Measurements from ENCODE around the gene HSD17B12.
"Not testable (repeated sequence)": the region's sequence is repeated elsewhere in the genome, so short reads cannot be mapped to it uniquely, and the experiment has no call there.

The HSD17B12 gene

DNA sequence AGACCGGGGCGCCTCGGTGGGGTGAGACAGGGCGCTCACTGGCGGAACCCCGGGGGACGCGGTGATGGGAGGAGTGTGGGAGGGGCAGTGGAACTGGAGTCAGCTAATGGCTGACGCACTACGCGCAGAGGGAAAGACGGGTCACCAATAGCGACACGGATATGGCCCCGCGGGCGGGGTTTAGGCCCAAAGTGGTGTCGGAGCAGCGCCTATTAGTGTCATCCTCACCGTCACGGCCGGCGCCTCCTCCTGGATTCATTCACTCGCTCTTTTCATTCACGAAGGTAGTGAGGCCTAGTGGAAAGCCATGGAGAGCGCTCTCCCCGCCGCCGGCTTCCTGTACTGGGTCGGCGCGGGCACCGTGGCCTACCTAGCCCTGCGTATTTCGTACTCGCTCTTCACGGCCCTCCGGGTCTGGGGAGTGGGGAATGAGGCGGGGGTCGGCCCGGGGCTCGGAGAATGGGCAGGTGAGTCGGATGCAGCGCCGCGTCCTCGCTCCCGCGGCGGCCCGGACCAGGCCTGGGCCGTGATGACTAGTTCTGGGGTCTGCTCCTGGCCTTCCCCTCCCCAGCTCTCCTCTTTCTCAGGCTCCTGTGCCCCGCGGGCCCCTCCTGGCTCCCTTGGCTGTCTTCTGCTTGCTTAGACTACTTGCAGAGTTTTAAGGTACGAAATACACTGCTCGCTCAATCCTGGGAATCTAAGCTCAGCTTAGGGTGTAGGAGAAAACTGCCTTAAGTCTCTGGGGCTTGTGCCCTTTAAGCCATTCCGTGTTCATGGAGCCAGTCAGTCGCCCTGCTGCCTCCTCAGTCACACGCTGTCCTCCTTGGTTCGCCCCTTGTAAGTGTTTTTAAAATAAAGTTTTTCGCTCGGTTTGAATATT lies at the start of gene HSD17B12:
HSD17B12 (plus strand) TSS at position 218 of the 880 bp plus-strand sequence; CDS start at position 308, 90 bp downstream.
- peak; percentile 99 for DNase-seq

DNA sequence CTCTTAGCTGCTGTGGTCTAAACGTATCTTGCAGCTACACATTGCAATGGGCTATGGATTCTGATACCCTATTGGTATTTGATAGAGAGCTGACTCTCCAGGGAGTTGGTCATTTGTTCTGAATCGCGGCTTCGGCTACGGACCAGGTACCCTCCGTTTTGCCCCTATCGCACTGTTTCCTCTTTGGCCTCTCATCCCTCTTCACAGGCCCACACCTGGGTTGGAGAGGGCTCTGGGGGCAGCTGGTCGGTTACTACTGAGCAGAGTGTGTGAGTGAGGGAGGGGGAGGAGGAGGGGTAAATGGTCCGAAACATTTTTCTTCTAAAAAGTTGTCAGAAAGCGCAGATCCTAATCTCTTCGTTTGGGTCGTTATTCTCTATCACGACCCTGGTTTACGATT lies 48.8 kb upstream of the HSD17B12 start:
- no peak for DNase-seq

DNA sequence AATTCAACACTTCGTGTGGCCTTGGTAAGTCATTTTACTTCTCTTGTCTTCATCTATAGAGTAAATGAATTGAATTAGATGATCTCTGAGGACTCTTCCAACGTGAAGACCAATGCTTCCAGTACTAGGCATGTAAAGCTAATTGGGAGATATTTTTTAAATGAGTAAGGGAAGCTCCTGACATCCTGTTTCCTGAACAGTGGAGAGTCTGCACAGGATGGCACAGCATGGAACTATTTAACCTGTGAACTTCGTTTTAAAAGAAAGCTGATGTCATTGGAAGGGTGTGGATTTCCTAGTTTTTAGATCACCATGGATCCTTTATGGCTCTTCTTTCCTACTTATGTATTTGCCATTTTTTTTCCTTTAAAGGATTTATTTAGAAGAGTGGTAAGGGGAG lies 48.4 kb upstream of the HSD17B12 start:
- DNase-seq, result no peak

DNA sequence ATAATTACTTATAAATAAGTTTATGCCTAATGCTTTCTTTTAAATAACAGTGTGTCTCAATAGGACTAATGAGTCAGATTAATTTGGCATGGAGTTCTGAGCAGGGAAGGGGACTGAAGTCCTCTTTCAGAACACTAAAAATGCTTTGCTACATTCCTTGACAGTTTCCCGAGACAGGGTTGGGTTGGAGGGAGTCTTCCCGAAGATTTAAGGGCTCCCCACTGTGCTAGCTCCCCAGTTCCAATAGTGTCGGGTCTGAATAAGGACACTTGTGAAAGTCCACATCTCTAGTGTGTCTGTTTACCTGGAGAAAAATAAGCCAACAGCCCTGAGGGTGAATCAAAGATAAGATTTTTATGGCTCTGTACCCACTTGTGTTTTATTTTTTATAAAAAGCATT lies 41.8 kb upstream of the HSD17B12 start:
- no peak for DNase-seq

DNA sequence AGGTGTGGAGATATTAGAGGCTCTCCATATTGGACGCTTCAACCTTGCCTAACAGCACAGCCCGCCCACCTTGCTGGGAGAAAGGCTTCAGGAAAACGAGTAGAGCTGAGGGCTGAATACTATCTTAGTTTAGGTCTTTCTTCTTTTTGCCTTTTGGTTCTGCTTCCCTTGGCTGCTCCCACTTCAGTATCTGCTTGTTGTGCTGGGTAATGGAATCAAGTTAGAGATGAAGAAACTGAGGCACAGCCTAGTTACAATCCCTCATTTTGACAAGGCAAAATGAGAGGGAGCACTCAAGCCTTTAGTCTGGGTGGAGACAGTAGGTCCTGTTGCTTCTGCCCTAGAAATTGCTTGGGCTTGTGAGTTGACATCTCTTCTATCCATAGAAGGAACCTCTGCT lies 41.3 kb upstream of the HSD17B12 start:
- DNase-seq, result no peak

DNA sequence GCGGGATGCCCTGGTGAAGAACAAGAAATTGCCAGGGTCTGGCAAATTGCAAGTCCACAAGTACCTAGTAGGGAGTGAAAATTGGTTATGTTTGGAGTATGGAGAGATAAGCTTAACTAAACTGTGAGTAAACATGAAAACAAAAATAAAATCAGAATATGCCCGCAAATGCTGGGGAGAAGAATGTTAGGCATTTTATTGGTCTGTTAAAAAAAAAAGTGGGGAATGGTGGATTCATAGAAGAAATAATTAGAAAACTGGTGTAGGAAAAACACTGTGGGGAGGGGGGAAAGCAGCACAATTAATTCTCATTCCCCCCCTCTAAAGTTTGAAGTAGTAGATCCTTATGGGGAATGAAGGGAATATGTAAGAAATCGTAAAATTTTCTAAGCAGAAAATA lies 40.6 kb upstream of the HSD17B12 start:
- no peak for DNase-seq

DNA sequence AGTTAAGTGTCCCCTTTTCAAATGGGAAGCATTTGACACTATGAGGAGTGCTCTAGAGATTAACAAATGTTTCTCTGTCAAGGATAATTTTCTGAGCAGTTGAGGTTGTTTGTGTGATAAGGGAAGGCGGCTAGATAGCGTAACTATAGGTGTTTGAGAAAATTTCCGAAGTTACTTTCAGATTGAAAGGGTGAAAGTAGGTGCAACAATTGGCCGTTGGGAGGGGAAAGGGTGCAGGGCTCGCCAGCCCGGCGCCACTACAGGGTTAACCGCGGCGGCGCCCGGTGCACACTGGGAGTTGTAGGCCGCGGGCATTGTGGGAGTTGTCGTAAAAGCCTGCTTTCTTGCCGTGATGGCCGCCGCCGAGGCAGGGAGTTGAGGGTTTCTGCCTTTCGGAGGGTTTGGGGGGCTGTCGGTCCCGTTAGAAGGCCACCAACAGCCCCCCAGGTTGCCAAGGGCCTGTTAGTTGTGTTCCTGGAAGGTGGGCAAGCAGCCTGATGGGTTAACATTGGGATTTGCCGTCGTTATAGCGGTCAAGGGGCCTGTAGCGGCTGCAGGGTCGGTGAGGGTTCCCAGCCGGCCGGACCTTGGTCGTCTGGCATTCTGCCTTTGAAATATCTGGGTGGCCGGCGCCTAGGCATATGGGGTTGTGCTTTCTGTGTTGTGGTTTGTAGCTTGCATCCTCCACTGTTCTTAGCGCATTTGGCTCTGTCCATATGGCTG lies 36.5 kb upstream of the HSD17B12 start:
- DNase-seq, result peak; percentile 94

DNA sequence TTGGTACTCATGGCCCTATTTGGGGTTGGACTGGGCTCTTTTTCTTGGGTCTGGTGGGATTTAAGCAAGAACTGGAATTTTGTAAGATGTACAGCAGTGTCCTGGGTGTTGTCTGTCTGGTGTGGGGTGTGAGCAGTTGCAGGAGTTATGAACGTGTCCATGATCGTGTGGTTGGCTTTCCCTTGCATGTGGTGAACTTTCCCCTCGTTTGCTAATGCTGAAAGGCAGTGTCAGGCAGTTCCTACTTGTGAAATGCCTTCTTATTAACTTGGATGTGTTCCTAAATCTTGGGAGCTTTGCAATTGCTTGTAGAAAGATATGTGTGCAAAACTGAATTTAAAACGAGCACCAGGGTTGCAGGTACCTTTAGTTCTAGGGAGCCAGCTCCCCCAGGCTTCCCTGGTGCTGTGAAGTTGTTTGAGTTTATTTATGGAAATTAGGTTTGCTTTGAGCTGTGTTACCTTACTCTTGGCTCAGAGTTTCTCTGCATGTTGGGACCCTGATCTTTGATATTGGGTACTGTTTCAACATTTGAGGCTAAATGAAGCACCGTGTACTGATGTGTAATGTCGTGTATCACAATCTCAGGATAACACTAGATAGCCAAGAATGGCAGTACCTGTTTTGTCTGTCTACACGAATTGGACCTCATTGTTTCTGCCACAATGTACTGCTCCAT lies 35.8 kb upstream of the HSD17B12 start:
- no peak for DNase-seq

DNA sequence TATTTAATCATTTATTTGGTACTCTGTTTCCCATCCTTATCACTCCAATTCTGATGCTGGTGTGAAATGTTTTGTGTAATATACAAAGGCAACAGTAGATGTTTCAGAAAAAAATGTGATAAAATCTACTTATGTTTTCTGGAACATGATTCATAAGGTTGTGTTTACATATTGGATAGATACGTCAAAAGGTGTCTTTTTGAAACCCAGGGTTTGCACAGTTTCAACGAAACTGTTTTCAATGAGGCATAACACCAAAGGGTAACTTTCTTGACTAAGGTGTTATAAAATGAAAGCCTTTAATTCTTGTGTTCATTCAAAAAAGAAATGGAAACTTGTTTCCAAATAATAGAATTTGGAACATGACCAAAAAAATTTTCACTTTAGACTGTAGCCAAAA lies 33.8 kb upstream of the HSD17B12 start:
- no peak for DNase-seq

DNA sequence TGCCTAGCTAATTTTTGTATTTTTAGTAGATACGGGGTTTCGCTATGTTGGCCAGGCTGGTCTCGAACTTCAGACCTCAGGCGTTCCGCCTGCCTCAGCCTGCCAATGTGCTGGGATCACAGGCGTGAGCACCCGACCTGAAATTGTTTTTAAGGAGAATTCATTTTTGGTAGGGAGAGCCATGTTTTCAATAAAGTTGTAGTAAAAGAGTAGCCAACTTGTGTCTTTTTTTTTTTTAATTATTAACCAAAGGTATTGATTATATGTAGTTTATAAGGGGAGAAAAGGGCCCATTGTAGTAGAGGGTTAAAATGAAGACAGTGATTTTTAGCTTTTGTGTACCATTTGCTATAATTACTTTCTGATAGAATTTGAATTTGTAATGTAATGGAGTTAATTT lies 31.6 kb upstream of the HSD17B12 start:
- no peak for DNase-seq

DNA sequence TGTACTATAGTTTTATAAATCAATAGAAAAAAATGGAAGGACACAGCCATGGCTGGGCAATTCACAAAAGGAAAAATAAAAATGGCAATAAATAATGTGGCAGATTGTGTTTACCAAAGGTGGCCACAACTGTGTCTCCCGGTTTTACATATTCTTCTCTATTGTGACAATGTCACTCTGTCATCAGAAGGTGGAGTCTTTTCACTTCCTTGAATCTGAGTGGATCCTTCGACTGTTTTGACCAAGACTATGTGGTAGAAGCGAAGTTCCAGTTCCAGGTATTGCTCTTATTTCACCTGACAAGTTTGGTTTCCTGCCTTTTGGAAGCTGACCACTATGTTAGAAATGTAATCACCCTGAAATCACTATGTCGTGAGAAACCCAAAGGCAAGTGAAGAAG lies 31.0 kb upstream of the HSD17B12 start:
- DNase-seq, result peak; percentile 10

DNA sequence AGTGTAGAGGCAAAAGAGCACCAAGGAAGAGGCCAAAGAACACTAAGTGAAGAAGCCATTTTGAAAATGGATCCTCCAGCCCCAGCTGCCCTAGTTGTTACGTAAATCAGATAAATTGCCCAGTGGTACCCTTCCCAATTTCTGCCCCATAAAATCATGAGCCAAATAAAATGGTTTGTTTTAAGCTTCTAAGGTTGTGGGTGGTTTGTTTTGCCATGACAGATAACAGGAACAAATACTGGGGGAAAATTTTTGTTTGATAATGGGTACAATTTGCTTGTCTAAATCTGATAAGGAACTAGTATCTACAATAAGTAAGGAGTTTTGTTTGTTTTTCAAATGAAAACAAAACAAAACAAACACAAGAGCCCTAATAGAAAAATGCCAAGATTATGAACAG lies 30.6 kb upstream of the HSD17B12 start:
- no peak for DNase-seq

DNA sequence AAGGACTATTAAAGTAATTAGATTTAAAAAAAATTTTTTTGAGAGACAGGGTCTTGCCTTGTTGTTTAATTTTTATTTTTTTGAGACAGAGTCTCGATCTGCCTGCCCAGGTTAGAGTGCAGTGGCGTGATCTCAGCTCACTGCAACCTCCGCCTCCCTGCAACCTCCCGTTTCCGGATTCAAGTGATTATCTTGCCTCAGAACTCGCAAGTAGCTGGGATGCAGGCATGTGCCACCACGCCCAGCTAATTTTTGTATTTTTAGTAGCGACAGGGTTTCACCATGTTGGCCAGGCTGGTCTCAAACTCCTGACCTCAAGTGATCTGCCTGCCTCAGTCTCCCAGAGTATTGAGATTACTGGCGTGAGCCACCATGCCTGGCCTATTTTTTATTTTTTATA lies 17.5 kb upstream of the HSD17B12 start:
- DNase-seq, result not testable (repeated sequence)

DNA sequence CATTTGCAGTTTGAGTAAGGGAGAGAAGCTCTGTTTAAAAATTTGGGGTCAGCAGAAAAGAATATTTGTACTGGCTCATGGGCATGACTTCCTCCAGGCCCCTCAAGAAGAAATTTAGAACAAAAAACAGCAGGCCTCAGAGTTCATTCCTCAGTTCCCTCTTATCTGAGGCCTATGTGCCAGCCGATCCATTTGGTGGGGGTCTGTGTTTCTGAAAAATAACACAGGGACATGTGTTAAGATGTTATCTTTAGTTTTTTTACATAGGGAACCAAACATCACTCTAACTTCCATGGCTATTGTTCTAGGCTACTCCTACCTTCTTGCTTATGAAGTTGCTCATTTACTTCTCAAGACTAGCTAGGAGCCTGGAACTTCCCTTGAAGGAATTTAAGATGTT lies 16.2 kb upstream of the HSD17B12 start:
- no peak for DNase-seq

DNA sequence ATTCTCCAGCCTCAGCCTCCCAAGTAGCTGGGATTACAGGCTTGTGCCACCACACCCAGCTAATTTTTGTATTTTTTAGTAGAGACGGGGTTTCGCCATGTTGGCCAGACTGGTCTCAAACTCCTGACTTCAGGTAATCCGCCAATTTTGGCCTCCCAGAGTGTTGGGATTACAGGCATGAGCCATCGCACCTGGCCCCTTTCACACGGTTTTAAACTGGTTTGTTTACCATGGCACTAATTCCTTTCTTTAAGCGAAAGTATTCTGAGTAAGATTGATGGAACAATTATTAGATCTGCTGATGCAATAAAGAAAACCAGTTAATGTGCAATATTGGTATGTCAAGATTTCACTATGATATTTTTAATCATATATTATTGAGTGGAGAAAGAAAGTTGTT lies 9.3 kb upstream of the HSD17B12 start:
- not testable (repeated sequence) for DNase-seq

DNA sequence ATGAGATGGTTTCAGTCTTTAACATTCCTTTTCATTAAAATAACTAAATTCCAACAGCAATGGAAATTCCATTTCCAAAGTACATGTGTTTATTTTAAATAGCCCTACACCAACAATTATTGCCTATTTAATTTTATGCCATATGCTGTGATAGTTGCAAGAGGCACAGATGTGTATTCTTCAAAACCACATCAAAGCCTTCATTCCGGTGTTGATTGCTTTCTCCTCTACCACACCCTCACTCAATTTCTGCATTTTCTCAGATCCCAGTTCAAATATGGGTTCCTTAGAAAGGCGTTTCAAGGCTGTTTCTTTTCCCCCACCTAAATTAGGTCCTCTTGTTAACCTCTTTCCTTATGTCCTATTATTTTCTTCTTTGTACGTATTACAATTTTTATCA lies 6.0 kb upstream of the HSD17B12 start:
- no peak for DNase-seq

DNA sequence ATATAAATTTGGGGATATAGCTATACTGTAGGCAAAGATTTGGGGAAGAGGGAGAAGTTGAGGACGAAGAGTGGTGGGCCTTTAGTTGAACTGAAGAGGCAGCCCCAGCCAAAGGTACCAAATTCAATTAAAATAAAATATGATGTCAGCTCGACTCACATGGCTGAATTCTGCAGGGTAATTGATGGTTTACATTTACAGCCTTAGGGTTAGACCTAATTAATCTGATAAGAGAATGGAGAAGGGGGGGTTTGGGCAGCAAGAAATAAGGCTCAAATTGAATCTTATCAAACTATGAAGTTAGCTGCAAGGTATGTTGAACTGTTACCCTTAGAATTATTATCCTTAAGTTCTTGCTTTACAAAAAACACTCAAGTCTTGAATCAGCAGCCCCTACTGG lies 3.6 kb upstream of the HSD17B12 start:
- no peak for DNase-seq

DNA sequence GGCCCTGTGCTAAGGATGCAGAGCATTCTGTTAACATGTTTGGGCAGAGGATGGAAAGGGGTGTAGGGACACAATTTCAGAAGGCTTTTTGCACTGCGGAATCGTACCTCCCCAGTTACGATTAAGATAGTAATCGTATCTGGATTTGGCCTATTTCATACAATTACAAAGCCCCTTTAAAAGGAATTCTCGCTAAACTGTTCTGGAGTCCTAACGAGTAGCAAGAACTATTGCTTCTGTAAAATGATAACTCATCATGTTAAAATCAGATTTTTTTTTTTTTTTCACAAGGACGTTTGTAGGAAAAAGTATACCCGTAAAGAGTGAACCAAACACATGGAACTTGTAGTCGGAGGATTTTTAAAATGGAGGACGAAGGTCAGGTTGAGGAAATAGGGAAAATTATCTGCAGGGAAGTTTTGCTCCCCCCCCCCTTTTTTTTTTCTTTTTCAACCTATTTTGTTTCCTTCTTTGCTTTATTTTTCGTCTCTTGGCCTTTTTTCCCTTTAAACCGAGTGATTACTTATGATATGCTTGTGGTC lies 934 bp downstream of the HSD17B12 start:
- DNase-seq, result peak; percentile 79

DNA sequence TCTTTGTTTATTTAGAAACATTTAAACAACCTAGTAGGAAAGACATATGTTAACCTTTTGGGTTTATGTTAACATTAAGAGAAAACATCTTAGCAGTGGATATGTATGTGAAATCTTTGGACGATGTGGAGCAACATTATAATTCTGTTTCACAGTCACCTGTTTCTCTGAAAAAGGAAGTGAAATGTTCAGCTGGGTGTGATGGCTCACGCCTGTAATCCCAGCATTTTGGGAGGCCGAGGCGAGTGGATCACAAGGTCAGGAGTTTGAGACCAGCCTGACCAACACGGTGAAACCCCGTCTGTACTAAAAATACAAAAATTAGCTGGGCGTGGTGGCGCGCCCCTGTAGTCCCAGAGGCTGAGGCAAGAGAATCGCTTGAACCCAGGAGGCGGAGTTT lies 1.5 kb downstream of the HSD17B12 start:
- peak; percentile 42 for DNase-seq

DNA sequence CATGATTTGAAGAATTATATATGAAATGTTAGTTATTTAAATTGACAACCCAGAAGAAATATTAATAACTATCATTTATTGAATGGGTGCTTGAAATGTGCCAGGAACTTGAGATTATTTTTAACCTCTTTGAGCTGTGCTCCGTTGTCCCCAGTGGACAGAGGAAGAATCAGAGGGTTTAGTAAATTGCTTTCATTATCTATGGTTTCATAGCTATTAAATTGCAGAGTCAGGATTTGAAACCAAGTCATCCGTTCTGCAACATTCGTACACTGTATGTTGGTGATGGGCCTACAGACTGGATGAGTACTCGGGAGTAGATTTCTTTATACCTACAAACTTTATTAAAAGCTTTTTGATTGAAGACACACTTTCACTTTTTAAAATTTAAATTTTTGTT lies 4.9 kb downstream of the HSD17B12 start:
- peak; percentile 64 for DNase-seq

DNA sequence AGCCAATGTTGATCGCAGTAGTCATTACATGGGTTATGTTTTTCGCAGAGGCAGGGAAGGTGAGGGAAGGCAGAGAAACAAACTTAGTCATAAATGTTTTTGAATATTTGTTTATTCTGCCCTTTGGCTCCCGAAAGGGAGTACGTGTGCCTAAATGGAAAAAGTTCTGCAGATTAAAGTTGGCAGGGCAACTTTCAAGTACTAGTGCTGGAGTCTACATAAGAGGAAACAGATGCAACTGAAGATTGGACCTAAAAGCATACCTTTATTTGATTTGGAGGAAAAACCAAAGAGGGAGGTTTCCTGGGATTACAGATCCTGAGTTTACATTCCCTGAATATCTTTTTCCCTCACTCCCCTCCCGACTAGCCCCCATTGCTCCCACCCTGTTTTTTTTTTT lies 5.7 kb downstream of the HSD17B12 start:
- DNase-seq, result peak; percentile 30

DNA sequence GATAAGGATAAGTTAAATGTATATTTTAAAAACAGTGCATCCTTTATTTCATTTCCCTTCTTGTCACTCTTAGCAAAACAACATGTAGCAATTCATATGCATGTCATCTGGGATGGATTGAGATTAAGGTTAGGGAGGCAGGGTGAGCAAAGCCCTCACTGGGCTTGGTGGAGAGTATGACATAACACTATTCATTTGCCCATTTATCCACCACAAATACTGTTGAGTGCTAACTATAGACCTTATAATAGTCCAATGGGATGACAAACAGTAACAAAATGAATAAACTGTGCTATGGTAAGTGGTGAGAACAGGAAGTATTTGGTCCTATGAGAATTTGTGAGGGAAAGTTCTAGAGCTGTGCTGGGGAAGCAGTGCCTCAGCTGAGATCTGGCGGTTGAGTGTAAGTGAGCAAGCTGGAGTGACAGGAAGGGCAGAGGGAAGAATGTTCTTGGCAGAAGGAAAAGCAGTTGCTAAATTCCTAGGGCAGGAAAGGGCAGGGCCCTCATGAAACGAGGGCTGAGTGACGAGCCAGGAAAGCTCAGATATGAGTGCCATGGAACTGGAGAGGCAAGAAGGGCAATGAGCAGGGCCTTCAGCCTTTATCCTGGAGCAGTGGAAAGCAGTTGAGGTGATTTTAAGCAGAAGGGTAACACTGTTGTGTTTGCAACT lies 6.7 kb downstream of the HSD17B12 start:
- DNase-seq, result no peak

DNA sequence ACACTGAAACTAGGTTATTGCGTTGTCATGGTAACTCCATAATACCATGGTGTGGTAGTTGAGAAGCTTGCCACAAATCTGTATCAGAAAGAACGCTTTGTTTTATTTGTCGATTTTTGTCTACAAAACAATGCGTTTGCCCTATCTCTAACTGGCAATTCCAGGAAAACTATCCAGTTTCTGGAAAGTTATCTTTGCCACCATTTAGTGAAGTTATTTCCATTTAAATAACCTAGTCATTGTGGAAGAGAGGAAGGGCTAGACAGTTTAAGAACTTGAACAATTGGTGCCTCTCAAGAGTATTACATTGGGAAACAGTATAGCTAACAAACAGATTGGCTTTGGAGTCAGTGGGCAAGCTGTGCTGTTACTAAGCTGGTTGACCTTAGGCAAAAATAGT lies 7.9 kb downstream of the HSD17B12 start:
- peak; percentile 74 for DNase-seq
